ENCODE results near the gene GATA5. TPM values are rescaled to one million over a fixed set of nuclear protein-coding genes. Genes with fewer than 3 reads are reported as not detected.

The GATA5 gene
- total and polyA plus RNA-seq, 12 donors, result 0.11 to 5.1 (median 0.60) TPM

DNA sequence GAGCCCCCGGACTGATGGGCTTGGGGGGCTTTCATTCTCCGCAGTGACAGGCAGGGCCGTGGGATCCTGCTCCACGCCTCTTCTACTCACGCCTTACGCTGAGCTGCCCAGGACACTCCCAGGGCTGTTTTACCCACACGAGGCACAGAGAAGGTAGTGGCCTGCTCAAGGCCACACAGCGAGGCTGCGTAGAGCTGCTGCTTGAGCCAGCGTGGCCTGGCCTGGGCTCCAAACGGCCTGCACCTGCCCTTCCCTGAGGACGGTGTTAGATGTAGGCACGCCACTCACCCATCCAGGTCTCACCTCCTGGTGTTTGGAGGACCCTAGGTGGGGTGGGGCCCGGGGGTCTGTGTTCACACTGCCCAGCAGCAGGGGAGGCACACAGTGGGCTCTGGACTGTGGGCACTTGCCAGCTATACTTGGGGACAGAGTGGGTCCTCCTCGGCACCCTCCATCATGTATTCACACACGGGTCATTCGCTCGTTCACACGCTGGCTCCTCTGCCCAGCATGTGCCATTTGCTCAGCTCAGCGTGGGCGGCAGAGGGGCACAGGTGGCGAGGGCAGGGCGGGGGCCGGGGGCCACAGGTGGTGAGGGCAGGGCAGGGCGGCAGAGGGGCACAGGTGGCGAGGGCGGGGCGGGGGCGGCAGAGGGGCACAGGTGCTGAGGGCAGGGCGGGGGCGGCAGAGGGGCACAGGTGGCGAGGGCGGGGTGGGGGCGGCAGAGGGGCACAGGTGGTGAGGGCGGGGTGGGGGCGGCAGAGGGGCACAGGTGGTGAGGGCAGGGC lies 30.0 kb downstream of the GATA5 start:
- no peak for DNase-seq
- H3K27me3 ChIP-seq, result peaks cover 0 to 49% (median 20%) of the 10 kb centered on the region in 7 donors
- H3K4me3 ChIP-seq, result no peak overlapping the region
- ATAC-seq, result no peak
- 87% methylated on average over 32 to 36 of the region's 36 CpGs for WGBS, 2 donors
- peaks cover 0 to 3% (median 0%) of the 10 kb centered on the region in 9 donors for H3K4me1 ChIP-seq
- TF ChIP-seq, protein P1, sequence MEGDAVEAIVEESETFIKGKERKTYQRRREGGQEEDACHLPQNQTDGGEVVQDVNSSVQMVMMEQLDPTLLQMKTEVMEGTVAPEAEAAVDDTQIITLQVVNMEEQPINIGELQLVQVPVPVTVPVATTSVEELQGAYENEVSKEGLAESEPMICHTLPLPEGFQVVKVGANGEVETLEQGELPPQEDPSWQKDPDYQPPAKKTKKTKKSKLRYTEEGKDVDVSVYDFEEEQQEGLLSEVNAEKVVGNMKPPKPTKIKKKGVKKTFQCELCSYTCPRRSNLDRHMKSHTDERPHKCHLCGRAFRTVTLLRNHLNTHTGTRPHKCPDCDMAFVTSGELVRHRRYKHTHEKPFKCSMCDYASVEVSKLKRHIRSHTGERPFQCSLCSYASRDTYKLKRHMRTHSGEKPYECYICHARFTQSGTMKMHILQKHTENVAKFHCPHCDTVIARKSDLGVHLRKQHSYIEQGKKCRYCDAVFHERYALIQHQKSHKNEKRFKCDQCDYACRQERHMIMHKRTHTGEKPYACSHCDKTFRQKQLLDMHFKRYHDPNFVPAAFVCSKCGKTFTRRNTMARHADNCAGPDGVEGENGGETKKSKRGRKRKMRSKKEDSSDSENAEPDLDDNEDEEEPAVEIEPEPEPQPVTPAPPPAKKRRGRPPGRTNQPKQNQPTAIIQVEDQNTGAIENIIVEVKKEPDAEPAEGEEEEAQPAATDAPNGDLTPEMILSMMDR (IDR thresholded peaks at IDR 0.05), result no peak
- intact Hi-C loops (cut with DNase I), result no loop called here
- H3K9me3 ChIP-seq, result no peaks in the 10 kb centered on the region
- H3K36me3 ChIP-seq, result no peaks in the 10 kb centered on the region
- H3K27ac ChIP-seq, result no peak overlapping the region

DNA sequence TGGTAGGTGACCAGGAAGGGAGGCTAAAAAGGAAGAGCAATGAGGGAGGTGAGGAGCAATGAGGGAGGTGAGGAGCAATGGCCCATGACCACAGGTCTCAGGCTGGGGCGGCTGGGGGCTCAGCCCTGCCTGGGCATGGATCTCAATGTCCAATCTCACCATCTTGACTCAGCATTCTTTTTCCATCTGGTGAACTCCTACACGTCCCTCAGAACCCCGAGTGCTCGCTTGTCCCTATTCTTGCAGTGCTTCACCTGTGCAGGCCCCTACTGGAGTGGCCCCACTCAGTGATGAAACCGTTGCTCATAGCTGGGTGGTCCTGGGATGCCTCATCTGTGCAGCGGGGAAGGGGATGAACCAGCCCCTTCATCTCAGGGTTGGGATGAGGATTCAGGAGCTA lies 31.5 kb downstream of the GATA5 start:
- intact Hi-C loops (cut with DNase I), result no loop called here

DNA sequence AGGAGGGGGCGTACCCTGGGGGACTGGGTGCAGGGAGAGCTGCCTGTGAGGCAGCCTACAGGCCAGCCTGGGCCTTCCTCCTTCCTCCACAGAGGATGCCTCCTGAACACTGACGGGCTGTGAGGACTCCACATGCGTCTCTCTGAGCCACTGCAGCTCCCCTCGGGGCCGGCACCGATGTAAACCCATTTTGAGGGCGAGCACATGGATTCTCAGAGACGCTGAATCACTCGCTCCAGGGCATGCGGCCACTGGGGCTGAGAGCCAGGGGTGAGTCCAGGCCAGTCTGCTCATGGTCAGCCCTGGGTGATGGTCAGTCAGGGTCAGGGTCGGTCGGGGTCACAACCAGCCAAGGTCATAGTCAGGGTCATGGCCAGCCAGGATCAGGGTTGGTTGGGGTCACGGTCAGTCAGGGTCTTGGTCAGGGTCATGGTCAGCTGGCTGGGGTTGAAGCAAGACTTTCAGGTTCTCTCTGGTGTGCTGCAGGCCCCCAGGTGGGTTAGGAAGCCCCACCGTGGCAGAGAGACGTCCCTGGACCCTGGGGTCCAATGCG lies 33.7 kb downstream of the GATA5 start:
- Histone ChIP-seq H3K4me1 (peaks cover 0 to 7% (median 0%) of the 10 kb centered on the region in 9 donors), H3K27me3 (peaks cover 0 to 38% (median 13%) of the 10 kb centered on the region in 7 donors), H3K4me3 (no peak overlapping the region), H3K9me3 (no peaks in the 10 kb centered on the region), H3K36me3 (no peaks in the 10 kb centered on the region), H3K27ac (no peak overlapping the region)
- intact Hi-C loops (cut with DNase I), result no loop called here
- no peak for DNase-seq
- 81 to 84% methylated on average over 16 of the region's 16 CpGs for WGBS, 2 donors
- ATAC-seq, result no peak
- TF ChIP-seq, protein P1 (IDR thresholded peaks at IDR 0.05), result no peak

More for the DNA sequence above, 31.5 kb downstream of the GATA5 start:
- H3K27me3 ChIP-seq, result peaks cover 0 to 44% (median 17%) of the 10 kb centered on the region in 7 donors
- ATAC-seq, result no peak
- no peak for DNase-seq
- H3K4me1 ChIP-seq, result no peaks in the 10 kb centered on the region
- H3K27ac ChIP-seq, result no peak overlapping the region
- TF ChIP-seq, protein P1 (IDR thresholded peaks at IDR 0.05), result no peak
- no peaks in the 10 kb centered on the region for H3K9me3 ChIP-seq
- H3K36me3 ChIP-seq, result no peaks in the 10 kb centered on the region
- 88 to 94% methylated on average over 6 of the region's 6 CpGs for WGBS, 2 donors
- H3K4me3 ChIP-seq, result no peak overlapping the region

DNA sequence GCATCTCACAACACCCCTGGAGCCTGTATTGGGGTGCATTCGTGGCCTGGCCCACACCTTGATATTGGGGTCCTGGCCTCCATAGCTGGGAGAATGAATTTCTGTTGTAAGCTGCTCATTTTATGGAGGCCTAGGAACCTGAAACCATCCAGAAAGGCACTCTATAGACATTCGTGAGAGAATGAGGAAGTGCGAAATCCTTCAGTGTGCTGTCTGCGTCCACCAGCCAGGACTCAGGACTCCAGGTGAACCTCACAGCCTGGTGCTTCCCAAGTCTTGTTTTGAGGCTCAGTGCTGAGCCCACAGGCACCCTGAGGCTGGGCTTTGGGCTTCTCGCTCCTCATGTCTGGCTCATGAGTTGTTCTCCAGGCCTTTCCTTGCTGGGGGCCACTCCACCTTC lies 36.6 kb downstream of the GATA5 start:
- DNase-seq (no peak), ATAC-seq (no peak)
- TF ChIP-seq, protein P1 (IDR thresholded peaks at IDR 0.05), result no peak
- H3K27me3 ChIP-seq, result peaks cover 0 to 24% (median 6%) of the 10 kb centered on the region in 7 donors
- H3K9me3 ChIP-seq, result no peaks in the 10 kb centered on the region
- no peaks in the 10 kb centered on the region for H3K36me3 ChIP-seq
- H3K27ac ChIP-seq, result no peak overlapping the region
- H3K4me3 ChIP-seq, result no peak overlapping the region
- 72 to 78% methylated on average over 5 of the region's 5 CpGs for WGBS, 2 donors
- intact Hi-C loops (cut with DNase I), result no loop called here
- H3K4me1 ChIP-seq, result peaks cover 0 to 14% (median 2%) of the 10 kb centered on the region in 9 donors
